ENCODE measurements around the gene CDH23.

DNA sequence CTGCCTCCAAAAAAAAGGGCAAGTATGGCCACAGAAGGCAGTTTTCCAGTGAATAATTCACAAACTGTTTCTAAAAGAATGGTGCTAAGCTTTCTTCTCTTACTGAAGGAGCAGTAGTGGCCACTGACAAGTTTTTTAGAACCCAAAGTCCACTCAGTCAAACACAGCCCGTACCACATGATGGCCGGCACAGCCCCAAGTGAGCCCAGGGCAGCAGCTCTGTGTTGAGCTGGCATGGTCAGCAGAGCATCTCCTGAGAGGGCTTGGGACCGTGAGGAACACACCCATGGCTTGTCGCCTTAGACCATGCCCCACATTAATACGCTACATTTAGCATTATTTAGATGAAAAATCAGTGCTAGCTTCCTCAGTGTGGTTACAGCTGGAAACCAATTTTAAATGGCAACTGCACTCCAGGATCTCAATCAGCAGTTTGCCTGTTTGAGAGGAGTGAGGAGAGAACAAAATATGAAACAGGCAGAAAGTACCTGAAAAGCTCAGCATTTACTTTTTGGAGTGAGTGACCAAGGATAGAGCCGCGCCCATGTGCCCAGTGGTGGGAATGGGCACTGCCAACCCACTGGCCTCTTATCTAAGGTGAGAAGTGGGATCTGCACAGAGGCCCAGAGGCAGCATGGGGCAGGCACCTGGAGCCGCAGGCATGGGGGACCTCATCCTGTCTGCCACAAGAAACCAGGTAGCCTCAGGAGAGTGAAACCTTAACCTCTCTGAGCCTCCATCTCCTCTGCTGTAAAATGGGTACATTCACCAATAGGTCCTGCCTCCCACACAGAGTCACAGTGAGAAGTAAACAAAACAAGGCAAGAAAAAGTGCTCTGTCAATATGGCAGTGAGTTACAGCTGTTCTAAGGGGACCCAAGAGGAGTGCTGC lies 437.0 kb downstream of the CDH23 start:
- TF ChIP-seq, protein P1, sequence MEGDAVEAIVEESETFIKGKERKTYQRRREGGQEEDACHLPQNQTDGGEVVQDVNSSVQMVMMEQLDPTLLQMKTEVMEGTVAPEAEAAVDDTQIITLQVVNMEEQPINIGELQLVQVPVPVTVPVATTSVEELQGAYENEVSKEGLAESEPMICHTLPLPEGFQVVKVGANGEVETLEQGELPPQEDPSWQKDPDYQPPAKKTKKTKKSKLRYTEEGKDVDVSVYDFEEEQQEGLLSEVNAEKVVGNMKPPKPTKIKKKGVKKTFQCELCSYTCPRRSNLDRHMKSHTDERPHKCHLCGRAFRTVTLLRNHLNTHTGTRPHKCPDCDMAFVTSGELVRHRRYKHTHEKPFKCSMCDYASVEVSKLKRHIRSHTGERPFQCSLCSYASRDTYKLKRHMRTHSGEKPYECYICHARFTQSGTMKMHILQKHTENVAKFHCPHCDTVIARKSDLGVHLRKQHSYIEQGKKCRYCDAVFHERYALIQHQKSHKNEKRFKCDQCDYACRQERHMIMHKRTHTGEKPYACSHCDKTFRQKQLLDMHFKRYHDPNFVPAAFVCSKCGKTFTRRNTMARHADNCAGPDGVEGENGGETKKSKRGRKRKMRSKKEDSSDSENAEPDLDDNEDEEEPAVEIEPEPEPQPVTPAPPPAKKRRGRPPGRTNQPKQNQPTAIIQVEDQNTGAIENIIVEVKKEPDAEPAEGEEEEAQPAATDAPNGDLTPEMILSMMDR (optimal IDR thresholded peaks at IDR 0.05 in 1 of 3, IDR thresholded peaks at IDR 0.05 in 1 of 3, conservative IDR thresholded peaks at IDR 0.05 in 1 of 3; ENCODE audit: extremely low read depth in 1 of 3, insufficient read depth in 2 of 3, low read length in 3 of 3): no peak
- no peak for TF ChIP-seq EZH2 (IDR thresholded peaks at IDR 0.05; ENCODE audit: low read length)
